K562 (cell line): ENCODE data around the gene CD19. TPM values are rescaled to one million over a fixed set of nuclear protein-coding genes. Genes with fewer than 3 reads are reported as not detected.

Experiments used
- GATAD2B ChIP-seq: fragments of 450-650 bp; IDR thresholded peaks from 2 replicates; pipeline ENCODE4 v1.6.1; 2017; ENCODE audit warnings: mild to moderate bottlenecking, borderline replicate concordance
- JUN ChIP-seq, 2 experiments: sonication (generic) in 1 of 2; formaldehyde crosslinking in 1 of 2; IDR thresholded peaks; 2 replicates each; pipeline versions ENCODE4 v1.6.1 to v1.8.0; 2012 to 2022; ENCODE audit warnings: borderline replicate concordance in 2 of 2, mild to moderate bottlenecking in 2 of 2, improper control_type of control experiment in 1 of 2, low read depth in 1 of 2, low read length in 1 of 2, missing genetic modification reagents in 1 of 2
- KLF1 ChIP-seq: fragments of 450-650 bp; IDR thresholded peaks from 2 replicates; pipeline ENCODE4 v1.6.1; 2016; ENCODE audit warnings: missing genetic modification characterization, missing compliant biosample characterization
- KLF13 ChIP-seq: fragments of 450-650 bp; IDR thresholded peaks from 2 replicates; pipeline ENCODE4 v1.6.1; 2016; ENCODE audit warnings: missing genetic modification characterization, low read depth, mild to moderate bottlenecking, missing compliant biosample characterization, moderate library complexity, borderline replicate concordance
- LEF1 ChIP-seq: fragments of 450-650 bp; IDR thresholded peaks from 2 replicates; pipeline ENCODE4 v1.6.1; 2016; ENCODE audit warnings: mild to moderate bottlenecking
- MTA3 ChIP-seq: fragments of 450-650 bp; formaldehyde crosslinking; IDR thresholded peaks from 2 replicates; pipeline ENCODE4 v1.6.1; 2017; ENCODE audit warnings: mild to moderate bottlenecking, borderline replicate concordance
- NFRKB ChIP-seq: fragments of 450-650 bp; IDR thresholded peaks from 2 replicates; pipeline ENCODE4 v1.6.1; 2016; ENCODE audit warnings: low read depth
- PTBP1 ChIP-seq: fragments of 200-400 bp; formaldehyde crosslinking; IDR thresholded peaks from 2 replicates; pipeline ENCODE4 v1.6.1; 2017; ENCODE audit warnings: low read depth, low read length
- PTRF ChIP-seq: fragments of 450-650 bp; IDR thresholded peaks from 2 replicates; pipeline ENCODE4 v1.6.1; 2016; ENCODE audit warnings: mild to moderate bottlenecking, missing genetic modification characterization, missing compliant biosample characterization
- SNRNP70 ChIP-seq: fragments of 200-400 bp; formaldehyde crosslinking; optimal IDR thresholded peaks from 2 replicates; pipeline ENCODE3; 2017; ENCODE audit warnings: low read depth, low read length
- SOX6 ChIP-seq: fragments of 450-650 bp; IDR thresholded peaks from 2 replicates; pipeline ENCODE4 v1.6.1; 2014; ENCODE audit warnings: mild to moderate bottlenecking
- TEAD1 ChIP-seq, 2 experiments: fragments of 450-650 bp in 1 of 2; sonication (generic) in 1 of 2; formaldehyde crosslinking; IDR thresholded peaks; 2 replicates each; pipeline versions ENCODE4 v1.4.0 to v1.8.0; 2020 to 2022; ENCODE audit warnings: mild to moderate bottlenecking in 2 of 2, missing genetic modification reagents in 1 of 2
- THRAP3 ChIP-seq: fragments of 450-650 bp; IDR thresholded peaks from 2 replicates; pipeline ENCODE4 v1.6.1; 2016; ENCODE audit warnings: mild to moderate bottlenecking, inconsistent platforms, borderline replicate concordance
- WHSC1 ChIP-seq: IDR thresholded peaks from one replicate; pipeline ENCODE4 v1.6.1; 2012; ENCODE audit warnings: low read length, control low read depth, inconsistent platforms
- ZNF12 ChIP-seq: sonication (generic); formaldehyde crosslinking; IDR thresholded peaks from 2 replicates; pipeline ENCODE4 v1.4.0; 2020; ENCODE audit warnings: mild to moderate bottlenecking, missing genetic modification reagents
- ZNF41 ChIP-seq: fragments of 250-450 bp; sonication (Bioruptor Pico); conservative IDR thresholded peaks from 2 replicates; pipeline ENCODE4 v1.4.0; 2020; ENCODE audit warnings: mild to moderate bottlenecking
- ZNF507 ChIP-seq: conservative IDR thresholded peaks from 2 replicates; pipeline ENCODE4 v1.6.1; 2017; ENCODE audit warnings: missing genetic modification characterization, missing compliant biosample characterization
- ZNF76 ChIP-seq: fragments of 250-450 bp; sonication (Bioruptor Pico); IDR thresholded peaks from 2 replicates; pipeline ENCODE4 v1.4.0; 2020; ENCODE audit warnings: mild to moderate bottlenecking, moderate library complexity, borderline replicate concordance
- polyA plus RNA-seq, 8 experiments: library from polyadenylated mRNA; depleted of rRNA in 4 of 8; stranded (reverse) in 5 of 8; unstranded in 3 of 8; fragments of >200 nt; fragmentation: Nextera tagmentation in 2 of 8; fragmentation: Illumina TruSeq in 1 of 8; extraction: Ambion mirVana in 2 of 8; extraction: Trizol in 1 of 8; gene quantifications; 2 replicates each; pipeline versions ENCODE4 v1.2.1 to v1.2.3, GENCODE V29; 2011 to 2014; ENCODE audit warnings: inconsistent platforms in 1 of 8, missing spikeins in 1 of 8
- total RNA-seq, 7 experiments: library from RNA; depleted of rRNA in 6 of 7; stranded (reverse); fragments of >200 nt in 6 of 7; fragmentation: Illumina TruSeq in 2 of 7; extraction: Trizol in 2 of 7; gene quantifications; 2 replicates each; pipeline versions ENCODE4 v1.2.1 to v1.2.3, GENCODE V29; 2011 to 2021; ENCODE audit warnings: low replicate concordance in 1 of 7
- TF ChIP-seq, protein P1 (sequence below), 3 experiments: fragments of 200-800 bp in 1 of 3; fragments of 250-450 bp in 1 of 3; fragments of 450-650 bp in 1 of 3; sonication (Bioruptor Pico) in 1 of 3; sonication (Bioruptor generic) in 1 of 3; formaldehyde crosslinking in 1 of 3; IDR thresholded peaks; 2 replicates each; pipeline versions ENCODE4 v1.6.1 to v1.8.0; 2016 to 2022; ENCODE audit warnings: mild to moderate bottlenecking in 2 of 3, missing genetic modification characterization in 2 of 3, missing compliant biosample characterization in 1 of 3, moderate library complexity in 1 of 3
- TF ChIP-seq, protein P2 (sequence below), 2 experiments: fragments of 450-650 bp; IDR thresholded peaks; 2 replicates each; pipeline ENCODE4 v1.6.1; 2018; ENCODE audit warnings: mild to moderate bottlenecking in 2 of 2, low read depth in 1 of 2; ENCODE audit not compliant: partially characterized antibody in 2 of 2

CD19 gene
- total and polyA plus RNA-seq, 9 of the 15 experiments (the other 6 are each of a cell fraction or from before 2014, with no cell fraction given): 0.27 to 3.7 (median 2.0) TPM; not detected in 1

DNA sequence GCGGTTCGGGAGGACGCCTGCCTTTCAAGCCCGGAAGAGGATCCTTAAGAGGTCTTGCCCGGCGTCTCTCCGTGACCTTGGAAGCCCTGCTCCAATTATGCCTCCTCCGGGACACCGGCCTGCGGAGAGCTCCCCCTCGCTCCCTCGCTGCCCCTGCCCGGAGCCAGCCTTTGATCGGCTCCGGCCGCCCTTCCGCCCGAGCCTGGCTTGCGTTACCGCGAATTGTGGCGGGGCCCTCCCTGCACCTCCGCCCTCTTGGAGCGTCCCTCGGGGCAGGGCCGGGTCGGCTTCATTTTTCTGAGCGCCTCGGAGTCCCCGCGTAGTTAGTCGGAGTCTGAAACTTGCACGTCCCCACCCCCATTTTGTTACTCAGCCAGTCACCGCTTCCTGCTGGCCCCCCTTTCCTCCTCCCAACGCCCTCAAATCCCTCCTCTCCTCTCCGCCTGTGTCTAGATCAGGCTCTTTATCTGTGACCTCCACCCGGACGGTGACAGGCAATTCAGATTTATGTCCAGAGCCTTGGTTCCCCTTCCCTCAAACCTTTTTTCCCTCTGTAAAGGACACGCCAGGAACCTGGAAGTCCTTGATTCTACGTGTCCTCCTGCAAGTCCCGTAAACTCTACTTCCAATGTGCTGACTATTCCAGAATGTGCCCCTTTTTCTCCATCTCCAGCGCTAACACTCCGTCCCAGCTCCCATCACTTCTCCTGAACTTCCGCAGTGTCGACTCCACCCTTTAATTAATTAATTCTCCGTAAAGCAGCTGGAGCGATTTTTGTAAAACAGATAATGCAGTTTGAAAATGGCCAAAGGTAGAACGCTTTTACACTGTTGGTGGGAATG, 6.2 kb upstream of the CD19 start (continued):
- TF ChIP-seq, protein P1, sequence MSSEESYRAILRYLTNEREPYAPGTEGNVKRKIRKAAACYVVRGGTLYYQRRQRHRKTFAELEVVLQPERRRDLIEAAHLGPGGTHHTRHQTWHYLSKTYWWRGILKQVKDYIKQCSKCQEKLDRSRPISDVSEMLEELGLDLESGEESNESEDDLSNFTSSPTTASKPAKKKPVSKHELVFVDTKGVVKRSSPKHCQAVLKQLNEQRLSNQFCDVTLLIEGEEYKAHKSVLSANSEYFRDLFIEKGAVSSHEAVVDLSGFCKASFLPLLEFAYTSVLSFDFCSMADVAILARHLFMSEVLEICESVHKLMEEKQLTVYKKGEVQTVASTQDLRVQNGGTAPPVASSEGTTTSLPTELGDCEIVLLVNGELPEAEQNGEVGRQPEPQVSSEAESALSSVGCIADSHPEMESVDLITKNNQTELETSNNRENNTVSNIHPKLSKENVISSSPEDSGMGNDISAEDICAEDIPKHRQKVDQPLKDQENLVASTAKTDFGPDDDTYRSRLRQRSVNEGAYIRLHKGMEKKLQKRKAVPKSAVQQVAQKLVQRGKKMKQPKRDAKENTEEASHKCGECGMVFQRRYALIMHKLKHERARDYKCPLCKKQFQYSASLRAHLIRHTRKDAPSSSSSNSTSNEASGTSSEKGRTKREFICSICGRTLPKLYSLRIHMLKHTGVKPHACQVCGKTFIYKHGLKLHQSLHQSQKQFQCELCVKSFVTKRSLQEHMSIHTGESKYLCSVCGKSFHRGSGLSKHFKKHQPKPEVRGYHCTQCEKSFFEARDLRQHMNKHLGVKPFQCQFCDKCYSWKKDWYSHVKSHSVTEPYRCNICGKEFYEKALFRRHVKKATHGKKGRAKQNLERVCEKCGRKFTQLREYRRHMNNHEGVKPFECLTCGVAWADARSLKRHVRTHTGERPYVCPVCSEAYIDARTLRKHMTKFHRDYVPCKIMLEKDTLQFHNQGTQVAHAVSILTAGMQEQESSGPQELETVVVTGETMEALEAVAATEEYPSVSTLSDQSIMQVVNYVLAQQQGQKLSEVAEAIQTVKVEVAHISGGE (CRISPR knock-in tag; IDR thresholded peaks at IDR 0.05): peak in 2 of 3 experiments; percentile 41 to 91; a peak in 3 of 6 replicates
- TF ChIP-seq PTBP1: no peak
- peak; percentile 52 for TF ChIP-seq MTA3
- no peak for TF ChIP-seq THRAP3
- peak; percentile 77; the same call in 1 of the 2 replicates for TF ChIP-seq NFRKB
- TF ChIP-seq SNRNP70: no peak
- TF ChIP-seq WHSC1: no peak
- TF ChIP-seq, protein P2, sequence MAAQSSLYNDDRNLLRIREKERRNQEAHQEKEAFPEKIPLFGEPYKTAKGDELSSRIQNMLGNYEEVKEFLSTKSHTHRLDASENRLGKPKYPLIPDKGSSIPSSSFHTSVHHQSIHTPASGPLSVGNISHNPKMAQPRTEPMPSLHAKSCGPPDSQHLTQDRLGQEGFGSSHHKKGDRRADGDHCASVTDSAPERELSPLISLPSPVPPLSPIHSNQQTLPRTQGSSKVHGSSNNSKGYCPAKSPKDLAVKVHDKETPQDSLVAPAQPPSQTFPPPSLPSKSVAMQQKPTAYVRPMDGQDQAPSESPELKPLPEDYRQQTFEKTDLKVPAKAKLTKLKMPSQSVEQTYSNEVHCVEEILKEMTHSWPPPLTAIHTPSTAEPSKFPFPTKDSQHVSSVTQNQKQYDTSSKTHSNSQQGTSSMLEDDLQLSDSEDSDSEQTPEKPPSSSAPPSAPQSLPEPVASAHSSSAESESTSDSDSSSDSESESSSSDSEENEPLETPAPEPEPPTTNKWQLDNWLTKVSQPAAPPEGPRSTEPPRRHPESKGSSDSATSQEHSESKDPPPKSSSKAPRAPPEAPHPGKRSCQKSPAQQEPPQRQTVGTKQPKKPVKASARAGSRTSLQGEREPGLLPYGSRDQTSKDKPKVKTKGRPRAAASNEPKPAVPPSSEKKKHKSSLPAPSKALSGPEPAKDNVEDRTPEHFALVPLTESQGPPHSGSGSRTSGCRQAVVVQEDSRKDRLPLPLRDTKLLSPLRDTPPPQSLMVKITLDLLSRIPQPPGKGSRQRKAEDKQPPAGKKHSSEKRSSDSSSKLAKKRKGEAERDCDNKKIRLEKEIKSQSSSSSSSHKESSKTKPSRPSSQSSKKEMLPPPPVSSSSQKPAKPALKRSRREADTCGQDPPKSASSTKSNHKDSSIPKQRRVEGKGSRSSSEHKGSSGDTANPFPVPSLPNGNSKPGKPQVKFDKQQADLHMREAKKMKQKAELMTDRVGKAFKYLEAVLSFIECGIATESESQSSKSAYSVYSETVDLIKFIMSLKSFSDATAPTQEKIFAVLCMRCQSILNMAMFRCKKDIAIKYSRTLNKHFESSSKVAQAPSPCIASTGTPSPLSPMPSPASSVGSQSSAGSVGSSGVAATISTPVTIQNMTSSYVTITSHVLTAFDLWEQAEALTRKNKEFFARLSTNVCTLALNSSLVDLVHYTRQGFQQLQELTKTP (IDR thresholded peaks at IDR 0.05; ENCODE audit: low read depth in 1 of 2, partially characterized antibody in 2 of 2): peak in 1 of 2 experiments; percentile 77
- no peak for TF ChIP-seq KLF13 (tag)
- TF ChIP-seq ZNF507 (tag): no peak
- no peak for TF ChIP-seq ZNF76 (CRISPR knock-in tag)
- peak in 1 of 2 experiments; percentile 45; a peak in 1 of 4 replicates for TF ChIP-seq TEAD1 (CRISPR knock-in tag; IDR thresholded peaks at IDR 0.05)
- TF ChIP-seq PTRF: no peak
- peak; percentile 81 for TF ChIP-seq SOX6
- TF ChIP-seq GATAD2B: no peak
- peak; percentile 75 for TF ChIP-seq KLF1 (tag)
- TF ChIP-seq ZNF41 (CRISPR knock-in tag): 0 out of 2 replicates have a peak, but pooled peaks have one; percentile 41
- peak; percentile 96 for TF ChIP-seq LEF1
- no peak for TF ChIP-seq JUN (IDR thresholded peaks at IDR 0.05; ENCODE audit: borderline replicate concordance, low read depth, low read length)
- TF ChIP-seq JUN (CRISPR knock-in tag; IDR thresholded peaks at IDR 0.05; ENCODE audit: borderline replicate concordance): 0 out of 2 replicates have a peak, but pooled peaks have one; percentile 45
- TF ChIP-seq ZNF12: no peak
